Dermis blood vessel endothelial cell (primary cell): ENCODE measurements around the gene DSCAM. TPM values are rescaled to one million over a fixed set of nuclear protein-coding genes. Genes with fewer than 3 reads are reported as not detected.
"Not testable (repeated sequence)": the region's sequence is repeated elsewhere in the genome, so short reads cannot be mapped to it uniquely, and the experiment has no call there.

Source experiments
- DNase-seq: peaks from one replicate; pipeline ENCODE4 v3.0.0; 2010
- total RNA-seq: library from RNA; depleted of rRNA; stranded (reverse); fragments of >200 nt; gene quantifications from 2 replicates; pipeline ENCODE4 v1.2.3, GENCODE V29; 2014

The DSCAM gene
- total RNA-seq, 1 donor from 2014 or later = under 0.01 TPM

DNA sequence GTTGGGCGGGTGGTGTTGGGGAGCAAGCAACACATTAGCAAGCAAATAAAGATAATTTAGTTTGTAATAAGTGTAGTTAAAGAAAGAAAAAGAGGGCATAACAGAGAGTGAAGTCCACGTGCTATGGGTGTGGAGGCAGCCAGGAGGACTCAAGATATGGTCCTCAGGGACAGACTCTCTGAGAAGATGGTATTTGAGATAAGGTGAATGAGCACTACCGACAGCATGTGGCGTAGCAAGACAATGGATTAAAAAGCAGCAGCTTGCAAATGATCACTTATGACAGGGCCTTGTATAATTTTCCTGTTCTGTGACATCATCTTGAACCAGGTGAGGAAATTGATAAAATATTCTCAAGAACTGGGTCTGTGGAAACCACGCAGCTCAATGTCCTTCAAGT, 491.9 kb downstream of the DSCAM start:
- no peak for DNase-seq

DNA sequence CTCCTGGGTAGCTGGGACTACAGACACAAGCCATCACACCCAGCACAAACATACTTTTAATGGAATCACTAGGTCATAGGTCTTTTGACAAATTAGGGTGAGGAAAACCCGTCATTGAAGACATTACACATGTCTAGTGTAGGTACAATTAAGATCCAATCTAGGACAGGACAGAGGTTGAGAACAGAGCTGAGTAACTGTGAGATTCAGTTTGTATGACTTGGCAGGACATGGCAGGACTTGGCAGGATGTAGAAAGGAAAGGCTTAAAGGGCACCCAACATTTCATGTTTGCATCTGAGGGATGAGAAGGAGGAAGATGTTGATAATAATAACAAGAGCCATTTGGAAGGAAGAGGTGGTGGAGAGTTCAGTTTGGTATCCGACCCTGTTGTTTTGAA, 496.0 kb downstream of the DSCAM start:
- DNase-seq = no peak

DNA sequence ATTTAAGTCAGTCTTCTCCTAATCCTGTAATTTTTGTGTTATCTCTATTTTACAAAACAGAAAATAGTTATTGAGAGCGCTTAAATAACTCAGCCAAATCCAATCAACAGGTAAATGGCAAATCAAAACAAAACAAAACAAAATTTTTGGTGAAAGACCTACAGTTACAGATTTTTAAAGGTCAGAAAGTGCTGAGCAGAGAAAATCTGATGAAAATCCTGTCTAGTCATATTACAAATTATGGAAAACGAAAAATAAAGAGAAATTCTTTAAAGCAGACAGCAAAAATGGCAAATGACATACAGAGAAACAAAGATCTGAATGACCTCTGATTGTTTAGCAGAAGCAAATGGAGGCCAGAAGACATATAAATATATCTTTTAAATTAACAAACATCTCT, 497.4 kb downstream of the DSCAM start:
- DNase-seq = no peak

DNA sequence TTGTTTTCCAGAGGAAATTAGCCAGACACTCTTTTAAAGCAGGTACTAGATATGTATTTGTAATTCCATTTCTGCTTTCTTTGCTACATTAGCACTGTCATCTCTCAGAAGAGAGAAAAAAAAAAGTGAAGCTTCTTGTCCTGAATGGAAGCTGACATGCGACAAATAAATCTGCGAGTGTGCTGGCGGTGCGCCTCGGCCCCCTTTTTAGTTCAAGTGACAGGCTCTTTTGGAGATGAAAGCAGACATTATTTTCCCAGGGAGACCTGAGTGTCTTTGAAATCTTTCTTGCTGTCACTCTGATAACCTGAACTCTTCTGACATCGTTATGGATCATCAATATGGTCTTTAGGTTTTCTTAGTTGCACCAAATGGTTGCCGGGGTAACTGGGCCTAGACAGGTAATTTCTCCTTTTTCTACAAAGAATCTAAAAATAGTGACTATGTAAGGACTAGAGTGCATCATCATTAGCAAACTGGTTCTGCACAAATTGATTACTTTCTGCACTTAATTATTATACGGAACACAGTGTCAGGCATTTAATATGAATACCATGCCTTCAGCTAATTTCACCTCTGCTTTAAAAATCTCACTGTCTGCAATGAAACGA, 501.1 kb downstream of the DSCAM start:
- DNase-seq = no peak

DNA sequence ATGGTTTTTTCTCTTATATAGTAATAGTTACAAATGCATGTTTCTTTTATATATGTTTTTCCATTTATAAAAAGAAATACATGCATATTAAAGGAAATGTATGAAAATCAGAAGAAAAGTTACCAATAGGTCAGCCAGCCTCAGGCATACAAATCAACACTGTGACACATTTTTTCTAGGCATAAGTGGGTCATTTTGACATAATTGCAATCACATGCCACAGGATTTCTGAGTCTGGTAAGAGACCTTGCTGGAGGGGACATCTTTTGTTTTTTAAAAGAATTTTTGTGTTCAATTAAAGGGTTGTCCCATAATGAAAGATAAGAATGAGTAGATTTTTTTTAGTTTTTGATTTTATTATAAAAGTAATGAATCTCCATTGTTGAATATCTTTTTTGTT, 506.6 kb downstream of the DSCAM start:
- DNase-seq = no peak

DNA sequence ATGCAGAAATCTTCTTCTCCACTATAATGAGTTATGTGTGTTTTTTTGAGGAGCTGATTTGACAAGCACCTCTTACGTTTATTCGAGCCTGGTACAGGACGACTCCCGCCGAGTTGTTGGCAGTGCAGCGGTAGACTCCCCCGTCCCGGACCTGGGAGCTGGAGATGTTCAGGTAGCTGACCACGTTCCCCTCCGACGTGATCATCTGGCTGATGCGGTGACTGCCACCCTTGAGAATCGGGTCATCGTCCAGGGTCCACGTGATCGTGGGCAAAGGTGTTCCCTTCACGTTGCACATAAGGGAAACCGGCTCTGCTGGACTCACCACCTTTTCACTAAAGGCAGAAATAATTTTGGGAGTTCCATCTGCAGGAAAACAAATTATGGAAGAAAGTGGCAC, 507.9 kb downstream of the DSCAM start:
- DNase-seq = no peak

DNA sequence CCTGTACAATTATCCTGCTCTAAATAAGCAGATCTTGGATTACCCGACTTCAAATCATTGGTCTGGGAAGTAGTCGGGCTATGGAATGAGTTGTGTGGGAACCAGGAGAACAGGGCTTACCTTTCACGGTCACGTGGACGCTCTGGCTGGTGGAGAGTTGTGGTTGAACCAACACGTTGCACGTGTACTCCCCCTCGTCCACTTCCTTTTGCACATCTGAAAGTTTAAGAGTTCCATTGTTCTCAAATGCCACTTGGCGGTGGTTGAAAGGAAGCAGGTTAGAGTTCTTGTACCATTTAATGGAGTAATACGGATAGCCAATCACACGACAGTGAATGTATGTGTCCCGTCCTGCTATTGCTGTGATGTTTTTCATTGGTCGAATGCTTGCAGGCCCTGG, 509.0 kb downstream of the DSCAM start:
- DNase-seq = no peak

DNA sequence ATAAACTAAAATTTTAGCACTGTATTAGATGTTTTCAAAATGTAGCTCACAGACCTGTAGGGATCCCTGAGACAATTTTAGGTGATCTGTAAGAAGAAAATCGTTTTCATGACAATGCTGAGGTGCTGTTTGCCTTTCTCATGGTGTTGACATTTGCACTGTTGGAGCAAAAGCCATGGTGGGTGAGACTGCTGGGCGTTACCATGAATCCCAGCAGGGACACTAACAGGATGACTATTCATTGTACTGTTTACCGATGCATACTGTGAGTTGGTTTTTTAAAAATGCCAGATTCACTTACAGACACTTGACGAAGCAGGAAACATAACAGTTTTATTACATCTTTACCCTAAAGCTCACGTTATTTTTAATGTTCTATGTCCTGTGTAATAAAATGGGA, 511.3 kb downstream of the DSCAM start:
- DNase-seq = no peak

DNA sequence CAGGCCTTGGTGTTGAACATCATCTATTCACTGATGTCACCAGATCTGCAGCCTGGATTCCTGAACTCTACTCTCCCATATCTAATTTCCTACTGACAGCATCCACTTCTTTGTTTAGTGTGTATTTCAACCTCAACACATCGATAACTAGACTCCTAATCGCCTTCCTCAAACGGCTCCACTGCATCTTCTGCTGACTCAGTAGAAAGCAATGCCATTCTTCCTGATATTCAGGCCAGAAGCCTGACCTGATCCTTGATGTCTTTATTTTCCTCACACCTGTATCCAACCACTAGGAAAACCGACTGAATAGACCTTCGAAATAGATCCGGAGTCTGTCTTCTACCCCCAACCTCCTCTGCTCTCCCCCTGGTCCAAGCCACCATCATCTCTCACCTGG, 512.8 kb downstream of the DSCAM start:
- no peak for DNase-seq

DNA sequence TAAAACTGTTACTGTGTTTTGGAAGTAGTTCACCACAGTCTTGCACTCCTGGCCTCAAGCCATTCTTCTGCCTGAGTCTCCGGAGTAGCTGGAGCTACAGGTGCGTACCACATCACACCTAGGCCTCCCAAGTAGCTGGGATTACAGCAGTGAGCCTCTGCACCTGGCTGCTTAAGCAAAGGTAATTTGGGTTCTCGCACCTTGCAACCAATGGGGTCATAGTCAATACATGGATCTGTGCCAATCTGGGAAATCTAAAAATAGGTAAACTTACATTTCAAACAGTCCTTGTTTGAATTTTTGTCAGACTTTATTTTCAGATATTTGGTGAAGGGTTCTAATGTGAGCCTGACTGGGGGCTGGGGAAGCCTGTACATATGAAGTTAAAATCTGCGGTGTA, 513.2 kb downstream of the DSCAM start:
- no peak for DNase-seq

DNA sequence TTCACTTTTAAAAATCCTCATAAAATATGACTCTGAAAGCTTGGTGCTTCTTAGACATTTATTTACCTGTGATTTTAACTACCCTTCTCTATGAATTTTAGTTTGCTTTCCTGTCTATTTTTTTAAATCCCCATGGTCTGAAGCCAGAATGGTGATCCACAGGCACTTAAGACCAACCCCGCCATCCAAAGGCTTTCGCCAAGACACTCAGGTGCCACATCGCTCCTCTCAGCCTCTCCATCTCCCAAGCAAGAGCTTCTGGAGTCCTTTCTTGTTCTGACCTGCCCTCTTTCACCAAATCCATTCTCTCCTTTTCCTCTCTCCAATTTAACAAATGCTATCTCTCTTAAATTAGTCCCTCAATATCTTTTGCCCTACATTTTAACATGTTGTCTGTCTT, 515.2 kb downstream of the DSCAM start:
- DNase-seq = no peak

DNA sequence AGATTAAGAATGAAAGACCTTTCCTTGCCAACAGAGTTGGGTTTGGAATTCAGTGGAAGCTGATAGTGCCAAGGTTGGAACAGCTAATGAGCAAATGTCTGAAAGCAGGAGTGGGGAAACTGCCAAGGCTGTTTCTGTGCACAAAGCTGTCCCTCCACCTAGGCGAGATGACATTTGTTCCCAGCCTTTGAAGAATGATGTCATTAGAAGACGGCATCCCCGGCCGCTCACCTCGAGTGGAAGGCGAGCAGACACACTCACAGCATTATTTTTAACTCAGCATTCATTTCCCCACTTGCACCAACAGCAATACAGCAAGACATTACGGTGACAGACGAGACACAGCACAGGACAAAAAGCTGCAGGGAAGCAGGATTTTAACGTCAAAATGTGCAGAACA, 515.8 kb downstream of the DSCAM start:
- DNase-seq = no peak

DNA sequence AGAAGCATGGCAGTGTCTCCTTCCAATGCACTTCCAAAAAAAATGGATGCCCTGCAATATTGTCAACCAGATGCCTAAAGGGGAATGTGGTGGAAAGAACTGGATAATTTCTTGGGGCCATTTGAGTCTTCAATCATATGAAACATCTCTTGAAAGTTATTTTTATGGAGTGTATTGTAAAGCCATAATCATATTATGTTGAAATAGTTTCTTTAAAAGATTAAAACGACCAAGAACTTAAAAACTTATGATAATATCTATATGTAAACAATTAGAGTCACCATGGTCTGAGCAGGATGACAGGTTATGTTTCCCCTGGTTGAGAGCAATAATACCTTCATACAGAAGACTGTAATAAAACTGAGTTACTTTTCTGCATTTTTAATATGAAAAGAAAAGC, 522.6 kb downstream of the DSCAM start:
- no peak for DNase-seq

DNA sequence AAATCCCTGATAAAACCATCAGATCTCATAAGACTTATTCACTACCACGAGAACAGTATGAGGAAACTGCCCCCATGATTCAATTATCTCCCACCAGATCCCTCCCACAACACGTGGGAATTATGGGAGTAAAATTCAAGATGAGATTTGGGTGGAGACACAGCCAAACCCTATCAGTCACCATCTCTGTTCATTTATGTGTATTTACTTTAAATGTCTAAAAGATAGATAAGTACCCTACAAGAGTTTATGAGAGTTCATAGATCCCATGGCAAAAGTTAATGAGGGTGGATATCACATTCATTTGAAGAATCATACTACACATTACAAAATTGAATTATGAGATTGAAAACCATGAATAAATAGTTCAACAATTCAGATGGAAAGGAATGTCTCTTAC, 526.2 kb downstream of the DSCAM start:
- not testable (repeated sequence) for DNase-seq

DNA sequence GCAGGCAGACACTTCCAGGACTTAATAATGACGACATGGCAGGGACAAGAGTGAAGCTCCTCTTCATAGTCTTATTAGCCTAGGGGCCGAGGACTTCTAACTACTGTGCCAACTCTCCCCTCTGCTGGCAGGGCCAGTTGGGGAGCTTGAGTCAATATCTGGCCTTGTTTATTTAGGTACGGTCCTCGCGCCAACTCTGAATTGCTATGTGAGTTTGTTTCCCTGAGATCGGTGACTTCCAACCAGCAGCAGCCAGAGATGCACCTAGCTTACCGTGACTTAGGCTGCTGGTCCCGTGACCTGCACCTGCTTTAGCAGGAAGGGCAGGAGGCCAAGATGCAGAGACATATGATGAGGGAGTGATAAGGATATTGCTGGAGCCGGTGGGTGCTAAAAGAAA, 528.6 kb downstream of the DSCAM start:
- DNase-seq = no peak

DNA sequence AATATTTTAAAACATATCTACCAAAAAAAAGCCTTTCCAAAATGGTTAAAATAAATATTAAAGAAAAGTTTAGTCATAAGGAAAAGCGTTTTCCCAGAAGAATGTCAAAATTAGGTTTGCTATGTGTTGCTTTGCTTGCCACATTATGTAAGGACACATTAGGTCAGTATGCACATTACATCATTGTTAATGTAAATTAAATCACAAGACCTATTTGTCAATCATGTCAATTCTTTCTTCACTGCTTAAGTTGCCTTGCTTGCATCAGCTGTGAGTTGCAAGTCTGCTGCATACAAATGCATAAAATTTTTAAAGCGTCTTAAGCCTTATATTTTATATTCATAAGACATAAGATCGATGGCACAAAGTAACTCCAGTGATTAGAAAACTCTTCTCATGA, 530.9 kb downstream of the DSCAM start:
- no peak for DNase-seq

DNA sequence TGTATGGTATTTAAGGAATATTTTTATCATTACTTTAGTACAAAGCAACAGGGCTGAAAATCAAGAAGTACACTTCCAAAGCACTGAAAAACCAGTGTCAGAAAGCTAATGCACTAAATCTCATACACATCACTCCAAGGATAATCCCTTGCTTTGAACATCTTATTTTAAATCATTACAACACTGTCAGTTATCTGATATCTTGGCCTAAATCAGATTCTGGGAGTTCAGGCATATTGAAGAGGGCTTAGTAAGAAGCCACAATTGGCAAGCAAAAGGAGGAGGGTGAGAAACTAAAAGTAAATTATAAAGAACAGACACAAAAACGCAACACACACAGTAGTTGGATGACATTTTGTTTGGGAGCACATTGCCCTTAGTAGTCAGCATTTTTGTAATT, 531.3 kb downstream of the DSCAM start:
- no peak for DNase-seq

DNA sequence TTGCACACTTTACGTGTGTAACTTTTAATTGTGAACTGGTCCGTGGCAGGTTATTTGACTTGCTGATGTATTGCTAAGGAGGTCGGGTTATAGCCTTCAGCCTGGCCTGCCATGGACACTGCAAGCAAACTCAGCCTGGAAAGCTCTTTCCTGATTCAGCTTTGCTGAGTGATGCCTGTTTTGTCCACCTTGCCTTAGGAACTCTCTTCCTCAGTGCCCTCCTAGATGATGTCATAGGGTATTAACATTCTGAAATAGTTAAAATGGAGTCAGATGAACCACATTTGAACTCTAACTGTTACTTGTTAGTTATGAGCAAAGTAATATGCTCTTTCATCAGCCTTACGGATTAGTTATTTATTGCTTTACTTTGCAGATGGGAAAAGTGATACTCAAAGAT, 533.7 kb downstream of the DSCAM start:
- DNase-seq = no peak

DNA sequence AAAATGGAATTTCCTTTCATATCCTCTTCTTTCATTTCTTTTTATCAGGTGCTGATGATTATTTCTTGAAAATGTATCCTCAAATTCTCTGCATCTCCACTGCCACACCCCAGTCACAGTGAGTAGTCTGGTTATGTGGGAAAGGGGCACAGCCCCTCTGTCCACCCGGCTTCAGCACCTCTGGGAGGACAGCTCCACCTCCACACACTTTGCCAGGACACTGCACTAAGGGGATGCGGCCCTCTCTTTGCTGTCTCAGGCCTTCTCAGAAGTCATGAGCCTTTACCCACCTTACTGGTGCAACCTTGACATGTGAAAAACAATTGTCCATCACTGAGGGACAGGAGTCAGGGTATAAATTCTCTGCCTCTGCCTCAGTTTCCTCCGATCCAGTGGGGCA, 546.7 kb downstream of the DSCAM start:
- DNase-seq = no peak

DNA sequence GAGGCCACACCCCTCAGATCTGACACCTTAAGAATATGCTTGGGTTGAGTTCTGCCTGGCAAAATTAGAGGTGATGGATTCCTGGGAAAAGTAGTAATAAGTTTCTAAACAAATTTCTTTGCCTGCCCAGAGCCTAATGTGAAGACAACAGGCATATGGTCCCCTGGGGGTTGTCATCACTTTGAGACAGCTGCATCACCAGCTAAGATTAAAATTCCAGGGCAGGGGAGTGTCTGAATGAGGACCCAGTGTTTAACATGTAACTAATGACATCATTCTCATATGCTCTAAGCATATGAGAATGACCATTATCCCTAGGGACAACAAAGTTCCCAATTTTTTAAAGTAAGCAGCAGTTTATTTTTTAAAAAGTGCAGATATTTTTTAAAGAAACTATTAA, 547.5 kb downstream of the DSCAM start:
- no peak for DNase-seq

DNA sequence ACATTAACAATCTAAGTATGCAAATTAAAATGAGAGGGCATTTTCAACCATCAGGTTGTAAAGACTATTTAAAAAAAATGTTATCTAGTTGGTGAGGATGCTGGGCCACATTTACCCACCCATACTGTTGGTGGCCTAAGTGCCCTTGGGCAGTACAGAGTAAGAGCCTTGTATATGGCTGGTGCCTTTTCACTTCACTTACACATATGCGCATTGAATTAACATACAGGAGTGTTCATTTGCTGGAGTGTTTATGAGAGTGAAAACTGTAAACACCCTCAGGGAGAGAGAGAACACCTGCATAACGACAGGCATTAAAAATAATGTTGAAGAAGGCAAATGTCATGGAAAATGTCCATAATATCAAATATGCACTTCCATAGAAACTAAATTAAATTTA, 552.6 kb downstream of the DSCAM start:
- no peak for DNase-seq

DNA sequence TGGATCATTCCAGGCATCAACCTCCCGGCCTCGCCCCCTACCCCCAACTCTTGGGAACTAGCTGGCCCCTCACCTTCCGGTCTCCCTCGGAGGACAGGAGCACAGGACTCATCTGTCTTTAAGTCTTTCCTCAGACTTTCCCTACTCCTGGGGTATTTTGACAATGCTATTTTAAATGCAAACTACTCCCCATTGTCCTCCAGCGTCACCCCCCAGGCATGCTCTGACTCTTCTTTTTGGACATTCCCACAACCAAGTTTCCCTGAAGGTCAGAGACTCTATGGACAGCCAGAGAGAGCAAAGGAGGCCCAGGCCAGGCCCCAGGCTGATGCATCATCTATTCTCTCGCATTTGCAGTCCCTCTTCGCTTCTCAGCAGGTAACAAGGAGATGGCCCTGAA, 555.4 kb downstream of the DSCAM start:
- no peak for DNase-seq

DNA sequence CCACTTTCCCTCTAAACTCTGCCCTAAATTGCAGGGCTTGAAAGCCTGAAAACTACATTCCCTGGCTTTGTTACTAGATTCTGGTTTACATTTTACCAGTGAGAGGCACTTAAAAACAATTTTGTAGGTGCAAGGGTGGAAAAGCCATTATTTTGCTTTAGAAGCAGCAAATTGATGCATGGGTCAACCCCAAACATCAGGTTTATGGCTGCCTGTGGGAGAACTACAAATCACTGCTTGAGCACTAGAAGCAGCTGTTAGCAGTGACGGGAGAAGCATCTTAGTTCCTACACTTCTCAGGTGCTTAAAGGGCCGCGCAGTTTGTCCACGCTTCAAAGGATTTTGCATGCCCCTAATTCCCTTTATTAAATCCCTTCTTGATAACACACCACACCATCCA, 562.5 kb downstream of the DSCAM start:
- no peak for DNase-seq

DNA sequence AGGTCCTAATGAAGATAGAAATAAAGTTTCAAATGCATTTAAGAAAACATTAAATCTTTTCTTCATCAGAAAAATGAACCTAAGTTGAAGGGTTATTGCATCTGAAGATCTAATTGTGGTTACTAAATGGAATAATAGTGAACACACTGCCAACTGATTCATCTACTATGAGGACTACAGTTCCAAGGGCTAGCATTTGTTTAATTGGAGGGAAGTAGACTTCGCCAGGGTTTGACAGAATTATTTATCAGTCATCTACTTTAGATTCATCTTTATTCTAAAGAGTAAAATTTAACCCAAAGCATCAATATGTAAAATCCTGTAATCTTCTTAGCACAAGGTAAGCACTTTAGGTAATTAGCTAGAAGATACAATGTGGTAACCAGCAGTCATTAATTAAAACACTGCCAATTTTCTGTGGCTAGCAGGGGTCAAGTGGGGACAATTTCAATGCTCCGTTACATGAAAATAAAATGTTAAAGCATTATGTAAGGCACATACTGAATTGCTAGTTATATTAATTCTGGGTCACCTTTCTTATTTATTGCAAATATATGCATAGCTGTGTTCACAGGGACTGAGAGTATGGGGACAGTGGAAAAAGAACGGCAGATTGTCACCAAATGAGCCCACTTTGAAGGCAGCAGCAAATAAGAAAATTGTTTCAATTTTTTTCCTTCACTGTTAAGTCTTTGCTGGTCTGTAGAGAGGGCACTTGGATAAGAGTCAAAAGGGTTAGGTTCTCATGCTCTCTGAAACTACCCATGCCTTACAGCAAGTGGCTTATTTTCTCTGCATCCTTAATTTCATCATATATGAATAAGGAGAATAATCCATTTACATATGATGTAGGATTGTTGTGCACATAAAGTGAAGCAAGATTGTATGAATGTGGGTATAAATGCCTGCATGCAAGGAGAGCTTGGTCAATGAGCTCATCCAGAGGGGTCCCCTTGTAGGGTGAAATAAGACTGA, 563.8 kb downstream of the DSCAM start:
- DNase-seq = no peak
